H9 (cell line): Measurements from ENCODE around the gene TRMT10C. TPM values are rescaled to one million over a fixed set of nuclear protein-coding genes. Genes with fewer than 3 reads are reported as not detected.

Source experiments
- DNase-seq: peaks from one replicate; pipeline ENCODE4 v3.0.0-alpha.2; 2017
- H2AFZ ChIP-seq: one replicate; pipeline ENCODE4 v1.6.1; 2013; ENCODE audit warnings: mild to moderate bottlenecking, low read length, control low read depth, moderate library complexity
- H2AK5ac ChIP-seq: 2 replicates; pipeline ENCODE4 v1.6.1; 2013; ENCODE audit warnings: low read length, control low read depth, mixed read lengths; ENCODE audit not compliant: insufficient read length
- H2BK120ac ChIP-seq: one replicate; pipeline ENCODE4 v1.6.1; 2013; ENCODE audit warnings: low read depth, mild to moderate bottlenecking, low read length, control low read depth, inconsistent platforms; ENCODE audit not compliant: poor library complexity, severe bottlenecking
- H2BK12ac ChIP-seq: 2 replicates; pipeline ENCODE4 v1.6.1; 2013; ENCODE audit warnings: low read length, control low read depth, mixed read lengths, low read depth; ENCODE audit not compliant: insufficient read length
- H2BK15ac ChIP-seq: 2 replicates; pipeline ENCODE4 v1.6.1; 2013; ENCODE audit warnings: low read depth, low read length, control low read depth
- H2BK20ac ChIP-seq: one replicate; pipeline ENCODE4 v1.6.1; 2013; ENCODE audit warnings: low read depth, mild to moderate bottlenecking, low read length, control low read depth, inconsistent platforms; ENCODE audit not compliant: poor library complexity, severe bottlenecking
- H2BK5ac ChIP-seq: 2 replicates; pipeline ENCODE4 v1.6.1; 2013; ENCODE audit warnings: low read length, control low read depth, mixed read lengths; ENCODE audit not compliant: insufficient read length
- H3K14ac ChIP-seq: 2 replicates; pipeline ENCODE4 v1.6.1; 2013; ENCODE audit warnings: low read length, control low read depth; ENCODE audit not compliant: insufficient read depth
- H3K18ac ChIP-seq: 2 replicates; pipeline ENCODE4 v1.6.1; 2013; ENCODE audit warnings: low read depth, mild to moderate bottlenecking, mixed read lengths, low read length, control low read depth; ENCODE audit not compliant: insufficient read length
- H3K23ac ChIP-seq: 2 replicates; pipeline ENCODE4 v1.6.1; 2013; ENCODE audit warnings: low read length, control low read depth, mixed read lengths, low read depth; ENCODE audit not compliant: insufficient read length
- H3K23me2 ChIP-seq: 2 replicates; pipeline ENCODE4 v1.6.1; 2013; ENCODE audit warnings: low read depth, mild to moderate bottlenecking, mixed read lengths, low read length, control low read depth; ENCODE audit not compliant: insufficient read length, poor library complexity, severe bottlenecking
- H3K27ac ChIP-seq: 2 replicates; pipeline ENCODE4 v1.5.1; 2013; ENCODE audit warnings: low read length, control low read depth, mixed read lengths, low read depth; ENCODE audit not compliant: insufficient read length
- H3K27me3 ChIP-seq: 2 replicates; pipeline ENCODE4 v1.6.1; 2013; ENCODE audit warnings: low read length, control low read depth, inconsistent platforms; ENCODE audit not compliant: insufficient read depth
- H3K4ac ChIP-seq: 2 replicates; pipeline ENCODE4 v1.6.1; 2013; ENCODE audit warnings: low read depth, mild to moderate bottlenecking, control low read depth, inconsistent platforms, low read length, moderate library complexity
- H3K4me1 ChIP-seq: 2 replicates; pipeline ENCODE4 v1.6.1; 2013; ENCODE audit warnings: low read length, control low read depth, inconsistent platforms; ENCODE audit not compliant: insufficient read depth
- H3K4me2 ChIP-seq: 2 replicates; pipeline ENCODE4 v1.6.1; 2013; ENCODE audit warnings: low read length, control low read depth, mixed read lengths; ENCODE audit not compliant: insufficient read length, insufficient read depth
- H3K56ac ChIP-seq: 2 replicates; pipeline ENCODE4 v1.6.1; 2013; ENCODE audit warnings: low read depth, mild to moderate bottlenecking, mixed read lengths, low read length, control low read depth; ENCODE audit not compliant: insufficient read length
- H3K79me1 ChIP-seq: 2 replicates; pipeline ENCODE4 v1.6.1; 2013; ENCODE audit warnings: low read depth, mild to moderate bottlenecking, moderate library complexity, low read length, control low read depth, inconsistent platforms; ENCODE audit not compliant: insufficient read depth, poor library complexity, severe bottlenecking
- H3K79me2 ChIP-seq: 2 replicates; pipeline ENCODE4 v1.6.1; 2013; ENCODE audit warnings: low read length, control low read depth, inconsistent platforms; ENCODE audit not compliant: insufficient read depth
- H3K9ac ChIP-seq: 2 replicates; pipeline ENCODE4 v1.6.1; 2013; ENCODE audit warnings: low read length, control low read depth, mixed read lengths; ENCODE audit not compliant: insufficient read length; ENCODE audit errors: extremely low read depth
- H3K9me3 ChIP-seq: one replicate; pipeline ENCODE4 v1.6.1; 2013; ENCODE audit warnings: low read depth, low read length, inconsistent platforms; ENCODE audit not compliant: control insufficient read depth
- H3T11ph ChIP-seq: one replicate; pipeline ENCODE4 v1.6.1; 2013; ENCODE audit warnings: mild to moderate bottlenecking, low read length, control low read depth, inconsistent platforms
- H4K20me1 ChIP-seq: one replicate; pipeline ENCODE4 v1.6.1; 2013; ENCODE audit not compliant: control insufficient read depth, insufficient read length, insufficient read depth
- H4K5ac ChIP-seq: 2 replicates; pipeline ENCODE4 v1.6.1; 2013; ENCODE audit warnings: low read depth, mild to moderate bottlenecking, mixed read lengths, low read length, control low read depth; ENCODE audit not compliant: insufficient read length
- H4K8ac ChIP-seq: replicated peaks from 2 replicates; pipeline ENCODE4 v1.6.1; 2013; ENCODE audit warnings: low read length, control low read depth, mixed read lengths, low read depth; ENCODE audit not compliant: insufficient read length
- H4K91ac ChIP-seq: 2 replicates; pipeline ENCODE4 v1.6.1; 2013; ENCODE audit warnings: low read depth, mild to moderate bottlenecking, moderate library complexity, mixed read lengths, low read length, control low read depth; ENCODE audit not compliant: insufficient read length
- H3K27ac Mint-ChIP-seq, 3 experiments: 2 replicates in 2 of 3; 3 replicates in 1 of 3; pipeline ENCODE4 v1.8.0; 2020 to 2021; ENCODE audit warnings: mixed read lengths in 3 of 3, mild to moderate bottlenecking in 1 of 3, moderate library complexity in 1 of 3
- H3K27me3 Mint-ChIP-seq: 2 replicates; pipeline ENCODE4 v1.8.0; 2021; ENCODE audit warnings: low read depth, mild to moderate bottlenecking, moderate library complexity, mixed read lengths
- H3K36me3 Mint-ChIP-seq, 3 experiments: 2 replicates in 2 of 3; 3 replicates in 1 of 3; pipeline ENCODE4 v1.8.0; 2020 to 2021; ENCODE audit warnings: low read depth in 3 of 3, mixed read lengths in 3 of 3; ENCODE audit not compliant: insufficient read depth in 1 of 3
- H3K4me1 Mint-ChIP-seq, 2 experiments: 2 replicates each; pipeline ENCODE4 v1.8.0; 2020; ENCODE audit warnings: mixed read lengths in 2 of 2
- H3K4me3 Mint-ChIP-seq, 2 experiments: 2 replicates in 1 of 2; 3 replicates in 1 of 2; pipeline ENCODE4 v1.8.0; 2020 to 2021; ENCODE audit warnings: mild to moderate bottlenecking in 2 of 2, mixed read lengths in 2 of 2, moderate library complexity in 1 of 2
- H3K9me3 Mint-ChIP-seq, 2 experiments: 2 replicates in 1 of 2; 3 replicates in 1 of 2; pipeline ENCODE4 v1.8.0; 2020; ENCODE audit warnings: mild to moderate bottlenecking in 2 of 2, mixed read lengths in 2 of 2, moderate library complexity in 1 of 2
- CTCF ChIP-seq: fragments of 200-600 bp; sonication (generic); conservative IDR thresholded peaks from 3 replicates; pipeline ENCODE4 v1.8.0; 2021; ENCODE audit warnings: antibody characterized with exemption, mild to moderate bottlenecking
- WGBS: extraction: QIAGEN DNeasy Blood & Tissue Kit; methylation state at CpG from one replicate; pipeline ENCODE4 v1.1.7; 2013; ENCODE audit warnings: missing lambda C conversion rate, low lambda C conversion rate, mixed read lengths; ENCODE audit not compliant: insufficient read length; ENCODE audit errors: extremely low coverage; 5-methylcytosine and 5-hydroxymethylcytosine counted together
- total RNA-seq: library from RNA; stranded (reverse); gene quantifications from 2 replicates; pipeline ENCODE4 v1.2.1, GENCODE V29; 2021

The TRMT10C gene
- total RNA-seq, 1 experiment from 2014 or later = 53.6 TPM

- Mint-ChIP-seq H3K9me3 (no peaks in the 10 kb centered on the region), H3K27me3 (no peaks in the 10 kb centered on the region), H3K36me3 (no peaks in the 10 kb centered on the region; a peak in 1 of 7 replicates), H3K27ac (no peak overlapping the region), H3K4me1 (peaks cover 3 to 4% of the 10 kb centered on the region in 2 experiments; a peak in 3 of 4 replicates), H3K4me3 (no peak overlapping the region)
- Histone ChIP-seq H2BK120ac (no peak overlapping the region), H2AFZ (no peak overlapping the region), H3T11ph (no peak overlapping the region), H3K14ac (no peak overlapping the region), H3K4me2 (no peak overlapping the region), H4K20me1 (no peaks in the 10 kb centered on the region), H3K27me3 (no peaks in the 10 kb centered on the region), H2BK20ac (no peak overlapping the region), H3K79me1 (no peaks in the 10 kb centered on the region), H4K8ac (no peak overlapping the region), H3K27ac (no peak overlapping the region), H4K91ac (no peak overlapping the region), H3K9ac (no peak overlapping the region), H2BK12ac (no peak overlapping the region), H3K23ac (no peak overlapping the region), H3K4me1 (no peaks in the 10 kb centered on the region), H3K79me2 (no peaks in the 10 kb centered on the region), H2AK5ac (no peak overlapping the region), H2BK15ac (no peak overlapping the region), H3K9me3 (no peaks in the 10 kb centered on the region), H3K18ac (no peak overlapping the region), H3K23me2 (no peaks in the 10 kb centered on the region), H2BK5ac (no peak overlapping the region), H4K5ac (no peak overlapping the region), H3K56ac (no peak overlapping the region), H3K4ac (no peak overlapping the region)
- no peak for TF ChIP-seq CTCF
- WGBS = no CpG with 5 or more reads among the region's 6 CpGs
- no peak for DNase-seq
These were observed 53.9 kb downstream of the TRMT10C start for GRCh38 chr3:101615525-101615924.

Other genes starting within 250 kb of the TRMT10C start
- gene IMPG2, start 241.3 kb upstream of the TRMT10C start, total RNA-seq = 0.02 and 0.04 TPM in 2 replicates
- 8.0 and 8.4 TPM in 2 replicates for gene SENP7, start 48.7 kb upstream of the TRMT10C start, total RNA-seq
- 209 and 216 TPM in 2 replicates for gene PCNP, start 12.3 kb downstream of the TRMT10C start, total RNA-seq
- gene ZBTB11, start 115.3 kb downstream of the TRMT10C start, total RNA-seq = 14.8 and 15.8 TPM in 2 replicates
- 1,904 and 1,919 TPM in 2 replicates for gene RPL24, start 124.8 kb downstream of the TRMT10C start, total RNA-seq
- gene CEP97, start 162.7 kb downstream of the TRMT10C start, total RNA-seq = 12.4 and 13.9 TPM in 2 replicates
- gene NXPE3, start 217.3 kb downstream of the TRMT10C start, total RNA-seq = 15.9 and 16.6 TPM in 2 replicates